SU-DHL-6 (cell line): ENCODE data around the gene LYL1.
A peak's percentile ranks its signal among the peaks of the same experiment; 100 is the strongest.

Experiments used
- H2AFZ ChIP-seq: fragments of 200-600 bp; sonication (generic); 2 replicates; pipeline ENCODE4 v1.6.1; 2014; ENCODE audit warnings: low read depth, mild to moderate bottlenecking, moderate library complexity, mixed read lengths, antibody characterized with exemption, low read length; ENCODE audit not compliant: severe bottlenecking
- H3F3A ChIP-seq: fragments of 200-600 bp; shearing (Covaris generic); 2 replicates; pipeline ENCODE4 v1.6.0; 2016; ENCODE audit warnings: antibody characterized with exemption, mild to moderate bottlenecking; ENCODE audit not compliant: insufficient read depth
- H3K27ac ChIP-seq: fragments of 200-600 bp; sonication (generic); 2 replicates; pipeline ENCODE4 v1.5.1; 2016; ENCODE audit warnings: low read depth, mild to moderate bottlenecking, low read length, moderate library complexity, mixed read lengths
- H3K27me3 ChIP-seq: fragments of 200-600 bp; sonication (generic), shearing (Covaris generic); 2 replicates; pipeline ENCODE4 v1.6.0; 2014; ENCODE audit warnings: mild to moderate bottlenecking, low read length
- H3K36me3 ChIP-seq: fragments of 200-600 bp; sonication (generic); 2 replicates; pipeline ENCODE4 v1.6.1; 2014; ENCODE audit warnings: mild to moderate bottlenecking, low read length, mixed read lengths
- H3K4me2 ChIP-seq: fragments of 300-600, 200-600 bp; shearing (Covaris generic), sonication (generic); 2 replicates; pipeline ENCODE4 v1.6.0; 2014; ENCODE audit warnings: low read length, low read depth, mild to moderate bottlenecking; ENCODE audit not compliant: poor library complexity, severe bottlenecking
- H3K4me3 ChIP-seq: fragments of 200-600 bp; sonication (generic); 2 replicates; pipeline ENCODE4 v1.5.1; 2014; ENCODE audit warnings: antibody characterized with exemption, low read length, mild to moderate bottlenecking, mixed read lengths; ENCODE audit not compliant: insufficient read depth, poor library complexity, severe bottlenecking
- H3K79me2 ChIP-seq: fragments of 200-600 bp; sonication (generic); 2 replicates; pipeline ENCODE4 v1.6.1; 2014; ENCODE audit warnings: mild to moderate bottlenecking, low read length, moderate library complexity; ENCODE audit not compliant: insufficient read depth
- H3K9ac ChIP-seq: fragments of 200-600 bp; sonication (generic); 2 replicates; pipeline ENCODE4 v1.7.0; 2014; ENCODE audit warnings: mild to moderate bottlenecking, low read length
- H3K9me2 ChIP-seq: fragments of 200-600 bp; sonication (generic); replicated peaks from 2 replicates; pipeline ENCODE4 v1.6.1; 2014; ENCODE audit warnings: low read length; ENCODE audit not compliant: insufficient read depth
- H3K9me3 ChIP-seq: fragments of 200-600 bp; sonication (generic); 2 replicates; pipeline ENCODE4 v1.6.1; 2014; ENCODE audit warnings: low read length, mixed read lengths; ENCODE audit not compliant: insufficient read depth
- H4K20me1 ChIP-seq: fragments of 200-600 bp; sonication (generic); 2 replicates; pipeline ENCODE4 v1.6.1; 2014; ENCODE audit warnings: low read depth, mild to moderate bottlenecking, antibody characterized with exemption, low read length, moderate library complexity, mixed read lengths
- EZH2phosphoT487 ChIP-seq: fragments of 200-600 bp; sonication (generic), shearing (Covaris generic); conservative IDR thresholded peaks from 2 replicates; pipeline ENCODE4 v1.6.1; 2018; ENCODE audit warnings: mild to moderate bottlenecking, antibody characterized with exemption, low read length, moderate library complexity, mixed read lengths
- TF ChIP-seq, protein P1 (sequence below): fragments of 200-600 bp; sonication (generic); IDR thresholded peaks from one replicate; pipeline ENCODE4 v1.5.1; 2017; ENCODE audit warnings: antibody characterized with exemption, mild to moderate bottlenecking, low read length, moderate library complexity; ENCODE audit not compliant: insufficient read depth, poor library complexity, severe bottlenecking

LYL1 gene

DNA sequence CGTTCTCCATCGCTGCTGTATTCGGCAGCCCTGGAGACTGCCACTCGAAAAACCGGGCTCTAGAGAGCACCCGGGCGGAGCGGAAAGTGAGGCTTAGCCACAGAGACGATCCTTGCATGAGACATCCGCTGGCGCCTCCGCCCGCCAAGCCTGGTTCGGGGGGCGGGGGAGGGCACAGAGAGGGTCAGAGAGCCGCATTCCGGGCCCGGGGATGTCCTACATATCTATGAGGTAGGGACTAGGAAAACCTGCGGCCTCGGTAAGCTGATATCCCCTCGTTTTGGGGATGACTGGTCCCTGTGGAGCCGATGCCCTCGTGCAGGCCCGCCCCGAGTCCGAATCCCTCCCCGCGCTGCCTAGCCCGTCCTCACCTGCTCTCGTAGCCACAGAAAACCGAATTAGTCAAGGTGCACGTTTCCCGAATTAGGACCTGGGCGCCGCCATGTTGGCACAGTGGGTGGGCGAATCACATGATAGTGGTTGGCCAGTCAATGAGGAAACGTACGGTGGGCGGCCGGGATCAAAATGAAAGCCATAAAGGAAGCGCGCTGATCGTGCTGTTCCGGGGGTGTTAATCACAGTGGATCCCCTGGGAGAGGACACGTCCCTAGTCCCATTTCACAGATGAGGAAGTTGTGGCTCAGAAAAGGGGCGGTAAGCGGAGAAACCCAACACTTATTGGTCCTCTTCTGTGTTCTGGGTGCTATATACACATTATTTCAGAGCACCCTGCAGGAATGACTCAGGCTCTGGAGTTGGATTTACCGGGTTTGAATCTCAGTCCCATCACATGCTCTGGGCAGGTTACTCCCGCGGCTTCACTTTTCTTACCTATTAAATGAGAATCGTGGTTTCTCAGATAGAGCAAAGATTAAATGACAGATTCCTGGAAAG is 13.9 kb upstream of the LYL1 start, which contains the start of gene TRMT1:
Gene TRMT1 (minus strand): TSS at position 459 of the 894 bp plus-strand sequence. CDS start 341 bp downstream, at position 118.
- Histone ChIP-seq H3F3A (peaks cover 8% of the 10 kb centered on the region), H3K4me2 (peak within 1 kb of the TSS; percentile 74), H4K20me1 (no peaks in the 10 kb centered on the region), H3K4me3 (peak within 1 kb of the TSS; percentile 95), H3K9me3 (no peaks in the 10 kb centered on the region), H3K9me2 (no peaks in the 10 kb centered on the region), H3K9ac (peak within 1 kb of the TSS; percentile 79), H3K27me3 (no peaks in the 10 kb centered on the region), H2AFZ (peak within 1 kb of the TSS; percentile 77), H3K36me3 (0 out of 2 replicates have a peak, but pooled peaks cover 2% of the 10 kb centered on the region), H3K27ac (peak within 1 kb of the TSS; percentile 79), H3K79me2 (peaks cover 43% of the 10 kb centered on the region)
- TF ChIP-seq, protein P1, sequence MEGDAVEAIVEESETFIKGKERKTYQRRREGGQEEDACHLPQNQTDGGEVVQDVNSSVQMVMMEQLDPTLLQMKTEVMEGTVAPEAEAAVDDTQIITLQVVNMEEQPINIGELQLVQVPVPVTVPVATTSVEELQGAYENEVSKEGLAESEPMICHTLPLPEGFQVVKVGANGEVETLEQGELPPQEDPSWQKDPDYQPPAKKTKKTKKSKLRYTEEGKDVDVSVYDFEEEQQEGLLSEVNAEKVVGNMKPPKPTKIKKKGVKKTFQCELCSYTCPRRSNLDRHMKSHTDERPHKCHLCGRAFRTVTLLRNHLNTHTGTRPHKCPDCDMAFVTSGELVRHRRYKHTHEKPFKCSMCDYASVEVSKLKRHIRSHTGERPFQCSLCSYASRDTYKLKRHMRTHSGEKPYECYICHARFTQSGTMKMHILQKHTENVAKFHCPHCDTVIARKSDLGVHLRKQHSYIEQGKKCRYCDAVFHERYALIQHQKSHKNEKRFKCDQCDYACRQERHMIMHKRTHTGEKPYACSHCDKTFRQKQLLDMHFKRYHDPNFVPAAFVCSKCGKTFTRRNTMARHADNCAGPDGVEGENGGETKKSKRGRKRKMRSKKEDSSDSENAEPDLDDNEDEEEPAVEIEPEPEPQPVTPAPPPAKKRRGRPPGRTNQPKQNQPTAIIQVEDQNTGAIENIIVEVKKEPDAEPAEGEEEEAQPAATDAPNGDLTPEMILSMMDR: no peak
- no peak for TF ChIP-seq EZH2phosphoT487

- H3K27me3 ChIP-seq: no peaks in the 10 kb centered on the region
- H3K79me2 ChIP-seq: peaks cover 37% of the 10 kb centered on the region
- H3K9me2 ChIP-seq: no peaks in the 10 kb centered on the region
- H3K27ac ChIP-seq: peak overlapping the region; percentile 79
- peak overlapping the region; percentile 74 for H3K4me2 ChIP-seq
- no peak overlapping the region for H2AFZ ChIP-seq
- no peaks in the 10 kb centered on the region for H4K20me1 ChIP-seq
- H3K9me3 ChIP-seq: no peaks in the 10 kb centered on the region
- 0 out of 2 replicates have a peak, but pooled peaks cover 2% of the 10 kb centered on the region for H3K36me3 ChIP-seq
- H3K4me3 ChIP-seq: peak overlapping the region; percentile 95
- peaks cover 8% of the 10 kb centered on the region for H3F3A ChIP-seq
- TF ChIP-seq EZH2phosphoT487: no peak
- TF ChIP-seq, protein P1: no peak
- peak overlapping the region; percentile 79 for H3K9ac ChIP-seq
These were observed 13.3 kb upstream of the LYL1 start for GRCh38 chr19:13115936-13116281.

DNA sequence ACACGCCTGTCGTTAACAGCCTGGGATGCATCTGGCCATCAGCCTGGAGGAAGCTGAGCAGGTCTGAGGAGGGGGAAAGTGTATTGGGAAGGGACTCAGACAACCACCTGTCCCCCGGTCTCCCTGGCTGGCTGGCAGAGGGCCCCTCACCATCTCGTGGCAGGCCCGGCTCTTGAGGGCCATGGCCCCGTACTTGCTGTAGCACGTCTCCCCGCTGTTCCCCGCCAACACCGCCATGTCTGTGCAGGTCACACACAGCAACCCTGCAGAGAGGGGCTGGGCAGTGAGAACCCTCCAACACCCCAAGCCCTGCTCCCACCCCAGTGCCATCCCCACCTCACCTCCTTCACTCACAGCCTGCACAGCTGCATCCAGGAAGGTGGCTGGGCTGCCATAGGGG is 9.9 kb upstream of the LYL1 start:
- Histone ChIP-seq H3K27me3 (no peaks in the 10 kb centered on the region), H3K27ac (no peak overlapping the region), H4K20me1 (no peaks in the 10 kb centered on the region), H3K9me2 (no peaks in the 10 kb centered on the region), H3K4me2 (no peak overlapping the region), H3K9me3 (no peaks in the 10 kb centered on the region), H3K4me3 (no peak overlapping the region), H3K36me3 (0 out of 2 replicates have a peak, but pooled peaks cover 2% of the 10 kb centered on the region), H3K9ac (no peak overlapping the region), H3K79me2 (peaks cover 10% of the 10 kb centered on the region), H3F3A (peaks cover 8% of the 10 kb centered on the region), H2AFZ (no peak overlapping the region)
- TF ChIP-seq, protein P1: no peak
- no peak for TF ChIP-seq EZH2phosphoT487
